Right renal pelvis (tissue), 4 donors: ENCODE results near the gene AATK. TPM values are rescaled to one million over a fixed set of nuclear protein-coding genes. Genes with fewer than 3 reads are reported as not detected.
"Not testable (repeated sequence)": the region's sequence is repeated elsewhere in the genome, so short reads cannot be mapped to it uniquely, and the experiment has no call there.

Experiments used
- DNase-seq, 4 donors: peaks; one replicate each; pipeline ENCODE4 v3.0.0-alpha.2; 2013; ENCODE audit warnings: low read depth in 4 of 4, low spot score in 3 of 4, missing footprints in 1 of 4
- polyA plus RNA-seq, 4 donors: library from polyadenylated mRNA; unstranded; fragments of 120-200 nt; gene quantifications; one replicate each; pipeline ENCODE4 v1.2.1, GENCODE V29; 2013; ENCODE audit not compliant: insufficient read length in 4 of 4

AATK gene
- polyA plus RNA-seq, 4 donors, result 3.3 to 7.3 (median 3.6) TPM

- no peak for DNase-seq
Observed at GRCh38 chr17:81148986-81149533, 17.0 kb downstream of the AATK start.

- DNase-seq, result no peak
Observed at GRCh38 chr17:81148571-81148970, 17.4 kb downstream of the AATK start.

- no peak for DNase-seq
Observed at GRCh38 chr17:81147701-81148100, 18.3 kb downstream of the AATK start.

- not testable (repeated sequence) for DNase-seq
Observed at GRCh38 chr17:81146208-81146607, 19.8 kb downstream of the AATK start.

GRCh38 chr17:81144423-81144781 lies 21.6 kb downstream of the AATK start:
- no peak for DNase-seq

GRCh38 chr17:81143717-81144422 lies 22.2 kb downstream of the AATK start:
- no peak for DNase-seq

- no peak for DNase-seq
Observed at GRCh38 chr17:81143200-81143527, 22.9 kb downstream of the AATK start.

GRCh38 chr17:81142301-81143199 lies 23.5 kb downstream of the AATK start:
- DNase-seq, result peak; percentile 44 to 68 (median 58)

GRCh38 chr17:81140695-81141094 lies 25.3 kb downstream of the AATK start:
- DNase-seq, result no peak

GRCh38 chr17:81140018-81140417 lies 26.0 kb downstream of the AATK start:
- DNase-seq, result no peak

- DNase-seq, result no peak
Observed at GRCh38 chr17:81139428-81139827, 26.6 kb downstream of the AATK start.

GRCh38 chr17:81138500-81138899 lies 27.5 kb downstream of the AATK start:
- DNase-seq, result no peak

GRCh38 chr17:81138083-81138482 lies 27.9 kb downstream of the AATK start:
- no peak for DNase-seq

GRCh38 chr17:81137248-81137647 lies 28.8 kb downstream of the AATK start:
- no peak for DNase-seq

- DNase-seq, result no peak
Observed at GRCh38 chr17:81136366-81136765, 29.7 kb downstream of the AATK start.

GRCh38 chr17:81135505-81136278 lies 30.3 kb downstream of the AATK start:
- no peak for DNase-seq

- no peak for DNase-seq
Observed at GRCh38 chr17:81134064-81134781, 31.8 kb downstream of the AATK start.

- no peak for DNase-seq
Observed at GRCh38 chr17:81132770-81133723, 33.0 kb downstream of the AATK start.

- no peak for DNase-seq
Observed at GRCh38 chr17:81132197-81132540, 33.9 kb downstream of the AATK start.
